Measurements from ENCODE around the gene STUB1. TPM values are rescaled to one million over a fixed set of nuclear protein-coding genes. Genes with fewer than 3 reads are reported as not detected.

STUB1 gene
- total RNA-seq, 4 donors from 2014 or later = 155 to 215 (median 178) TPM

GRCh38 chr16:702341-702740, 22.1 kb downstream of the STUB1 start:
- no peak overlapping the region for H3K4me3 ChIP-seq
- TF ChIP-seq CTCF (IDR thresholded peaks at IDR 0.05) (no peak), POLR2A (IDR thresholded peaks at IDR 0.05; ENCODE audit: low read depth) (no peak), POLR2AphosphoS5 (IDR thresholded peaks at IDR 0.05) (no peak), EP300 (IDR thresholded peaks at IDR 0.05) (no peak)
- H3K4me1 ChIP-seq = peaks cover 5 to 40% (median 24%) of the 10 kb centered on the region in 4 donors
- WGBS = 89% methylated on average over 19 of the region's 19 CpGs
- no peak overlapping the region for H3K27ac ChIP-seq (replicated peaks in 1 of 4)
- peaks cover 0 to 99% (median 67%) of the 10 kb centered on the region in 4 donors for H3K27me3 ChIP-seq
- intact Hi-C loops (cut with DNase I) = no loop called here
- no peaks in the 10 kb centered on the region for H3K36me3 ChIP-seq
- no peak for DNase-seq (ENCODE audit: extremely low spot score)
- H3K9me3 ChIP-seq = no peaks in the 10 kb centered on the region

- TF ChIP-seq POLR2A (IDR thresholded peaks at IDR 0.05; ENCODE audit: low read depth) (no peak), EP300 (IDR thresholded peaks at IDR 0.05) (no peak), POLR2AphosphoS5 (IDR thresholded peaks at IDR 0.05) (no peak), CTCF (IDR thresholded peaks at IDR 0.05) (no peak)
- no peaks in the 10 kb centered on the region for H3K36me3 ChIP-seq
- intact Hi-C loops (cut with DNase I) = no loop called here
- peaks cover 0 to 99% (median 74%) of the 10 kb centered on the region in 4 donors for H3K27me3 ChIP-seq
- DNase-seq (ENCODE audit: extremely low spot score) = no peak
- no peak overlapping the region for H3K27ac ChIP-seq (replicated peaks in 1 of 4)
- 86% methylated on average over 7 of the region's 12 CpGs for WGBS
- peaks cover 5 to 40% (median 24%) of the 10 kb centered on the region in 4 donors for H3K4me1 ChIP-seq
- no peaks in the 10 kb centered on the region for H3K9me3 ChIP-seq
- no peak overlapping the region for H3K4me3 ChIP-seq
These were observed 23.2 kb downstream of the STUB1 start for GRCh38 chr16:703406-703805.

- Histone ChIP-seq H3K27ac (replicated peaks in 1 of 4) (no peak overlapping the region), H3K9me3 (no peaks in the 10 kb centered on the region), H3K4me3 (no peak overlapping the region), H3K4me1 (peaks cover 5 to 40% (median 24%) of the 10 kb centered on the region in 4 donors), H3K36me3 (no peaks in the 10 kb centered on the region), H3K27me3 (peaks cover 0 to 99% (median 80%) of the 10 kb centered on the region in 4 donors)
- WGBS = 83% methylated on average over 1 of the region's 7 CpGs
- intact Hi-C loops (cut with DNase I) = no loop called here
- TF ChIP-seq POLR2A (IDR thresholded peaks at IDR 0.05; ENCODE audit: low read depth) = no peak
- no peak for TF ChIP-seq EP300 (IDR thresholded peaks at IDR 0.05)
- no peak for TF ChIP-seq POLR2AphosphoS5 (IDR thresholded peaks at IDR 0.05)
- TF ChIP-seq CTCF (IDR thresholded peaks at IDR 0.05) = no peak
- DNase-seq (ENCODE audit: extremely low spot score) = no peak
These were observed 23.8 kb downstream of the STUB1 start for GRCh38 chr16:704047-704446.

- intact Hi-C loops (cut with DNase I) = no loop called here
- no peak overlapping the region for H3K4me3 ChIP-seq
- no peak for DNase-seq (ENCODE audit: extremely low spot score)
- whole genome bisulfite sequencing = 20% methylated on average over 3 of the region's 50 CpGs
- H3K9me3 ChIP-seq = no peaks in the 10 kb centered on the region
- H3K36me3 ChIP-seq = no peaks in the 10 kb centered on the region
- TF ChIP-seq POLR2A (IDR thresholded peaks at IDR 0.05; ENCODE audit: low read depth) = no peak
- TF ChIP-seq POLR2AphosphoS5 (IDR thresholded peaks at IDR 0.05) = no peak
- TF ChIP-seq CTCF (IDR thresholded peaks at IDR 0.05) = no peak
- no peak for TF ChIP-seq EP300 (IDR thresholded peaks at IDR 0.05)
- peaks cover 5 to 44% (median 27%) of the 10 kb centered on the region in 4 donors for H3K4me1 ChIP-seq
- no peak overlapping the region for H3K27ac ChIP-seq (replicated peaks in 1 of 4)
- H3K27me3 ChIP-seq = peaks cover 0 to 99% (median 86%) of the 10 kb centered on the region in 4 donors
These were observed 24.6 kb downstream of the STUB1 start for GRCh38 chr16:704552-705380.
